GM19193 (cell line): ENCODE data around the gene PAX7.

Experiments used
- POLR2A ChIP-seq: IDR thresholded peaks from 4 replicates; pipeline ENCODE4 v1.6.1; 2011; ENCODE audit not compliant: insufficient read depth, insufficient read length; ENCODE audit errors: extremely low read depth

PAX7 gene

GRCh38 chr1:18612073-18612472 lies 18.6 kb upstream of the PAX7 start:
- TF ChIP-seq POLR2A, result no peak

- no peak for TF ChIP-seq POLR2A
Observed at GRCh38 chr1:18614069-18614735, 16.4 kb upstream of the PAX7 start.

- no peak for TF ChIP-seq POLR2A
Observed at GRCh38 chr1:18618546-18619466, 11.8 kb upstream of the PAX7 start.

GRCh38 chr1:18619467-18619835 lies 11.2 kb upstream of the PAX7 start:
- no peak for TF ChIP-seq POLR2A

GRCh38 chr1:18628511-18628910 lies 2.1 kb upstream of the PAX7 start:
- TF ChIP-seq POLR2A, result no peak

- no peak for TF ChIP-seq POLR2A
Observed at GRCh38 chr1:18629659-18630510, 761 bp upstream of the PAX7 start.

- TF ChIP-seq POLR2A, result no peak
Observed at GRCh38 chr1:18631496-18632217, 1.0 kb downstream of the PAX7 start.

GRCh38 chr1:18632218-18632588 lies 1.6 kb downstream of the PAX7 start:
- no peak for TF ChIP-seq POLR2A

GRCh38 chr1:18632783-18633421 lies 2.3 kb downstream of the PAX7 start:
- TF ChIP-seq POLR2A, result no peak

GRCh38 chr1:18633422-18634155 lies 2.9 kb downstream of the PAX7 start:
- TF ChIP-seq POLR2A, result no peak

- no peak for TF ChIP-seq POLR2A
Observed at GRCh38 chr1:18634276-18634675, 3.6 kb downstream of the PAX7 start.

GRCh38 chr1:18635070-18635577 lies 4.5 kb downstream of the PAX7 start:
- TF ChIP-seq POLR2A, result no peak

- TF ChIP-seq POLR2A, result no peak
Observed at GRCh38 chr1:18635891-18636595, 5.4 kb downstream of the PAX7 start.
